ENCODE results near the gene SKOR1. TPM values are rescaled to one million over a fixed set of nuclear protein-coding genes. Genes with fewer than 3 reads are reported as not detected.

The SKOR1 gene
- total RNA-seq, 2 experiments from 2014 or later, result 0.21 to 0.32 TPM

DNA sequence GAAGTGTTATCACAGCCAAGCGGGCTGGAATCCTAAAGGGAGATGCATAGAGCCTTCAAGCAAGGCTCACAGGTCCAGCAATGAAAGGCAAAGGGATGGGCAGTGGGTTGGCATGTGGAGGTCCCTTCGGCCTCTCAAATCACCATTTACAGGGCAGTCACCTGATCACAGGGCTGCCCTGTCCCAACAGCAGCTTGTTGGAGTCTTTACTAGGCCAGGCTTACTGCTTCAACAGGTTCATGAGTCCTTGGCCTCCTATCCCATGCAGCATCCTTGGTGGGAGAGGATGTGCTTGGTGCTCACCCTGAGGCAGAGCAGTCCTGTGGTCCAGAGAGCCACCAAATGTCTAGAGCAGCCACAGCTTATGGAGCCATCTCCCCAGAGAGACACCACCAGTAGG lies 24.2 kb upstream of the SKOR1 start:
- Mint-ChIP-seq H3K9me3 (ENCODE audit: insufficient read depth) (no peaks in the 10 kb centered on the region), H3K4me1 (ENCODE audit: low read depth) (peaks cover 2% of the 10 kb centered on the region), H3K4me3 (no peak overlapping the region), H3K27me3 (ENCODE audit: low read depth) (no peaks in the 10 kb centered on the region), H3K36me3 (ENCODE audit: low read depth) (peaks cover 2% of the 10 kb centered on the region), H3K27ac (no peak overlapping the region)
- ChIA-PET CTCF (no interaction called here), POLR2A (interaction anchor here (0.5 kb wide), 1 partner anchor 204 kb away, joined by 3 read pairs; no protein-coding TSS in a partner anchor)
- no peak for ATAC-seq
- DNase-seq, result no peak

GRCh38 chr15:67801926-67802914 lies 23.1 kb upstream of the SKOR1 start:
- no peaks in the 10 kb centered on the region for H3K9me3 Mint-ChIP-seq (ENCODE audit: insufficient read depth)
- CTCF ChIA-PET, result no interaction called here
- no peaks in the 10 kb centered on the region for H3K36me3 Mint-ChIP-seq (ENCODE audit: low read depth)
- POLR2A ChIA-PET, result no interaction called here
- H3K4me1 Mint-ChIP-seq (ENCODE audit: low read depth), result peaks cover 2% of the 10 kb centered on the region
- H3K27me3 Mint-ChIP-seq (ENCODE audit: low read depth), result no peaks in the 10 kb centered on the region
- H3K4me3 Mint-ChIP-seq, result no peak overlapping the region
- no peak overlapping the region for H3K27ac Mint-ChIP-seq
- ATAC-seq (no peak), DNase-seq (no peak)

DNA sequence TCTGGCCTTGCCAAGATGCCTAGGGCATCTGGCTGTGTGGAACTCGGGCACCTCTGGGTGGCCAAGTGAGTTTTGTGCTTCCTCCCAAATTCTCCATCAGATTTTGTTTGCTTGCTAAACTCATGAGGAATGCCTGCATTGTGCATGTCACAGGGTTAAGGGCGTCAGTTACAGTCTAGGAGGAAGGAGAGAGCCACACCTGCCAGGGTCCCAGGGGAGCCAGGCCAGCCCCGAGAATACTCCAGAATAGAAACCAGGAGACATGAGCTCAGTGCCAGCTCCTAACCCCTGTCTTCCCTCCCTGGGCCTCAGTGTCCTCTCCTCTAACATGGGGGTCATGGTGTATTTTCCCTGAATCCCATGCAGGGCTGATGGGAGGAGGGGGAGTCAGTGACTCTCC lies 22.0 kb upstream of the SKOR1 start:
- POLR2A ChIA-PET, result no interaction called here
- Mint-ChIP-seq H3K36me3 (ENCODE audit: low read depth) (no peaks in the 10 kb centered on the region), H3K4me3 (no peak overlapping the region), H3K27me3 (ENCODE audit: low read depth) (no peaks in the 10 kb centered on the region), H3K4me1 (ENCODE audit: low read depth) (peaks cover 2% of the 10 kb centered on the region), H3K27ac (no peak overlapping the region), H3K9me3 (ENCODE audit: insufficient read depth) (no peaks in the 10 kb centered on the region)
- no peak for ATAC-seq
- CTCF ChIA-PET, result no interaction called here
- no peak for DNase-seq

- ATAC-seq (no peak), DNase-seq (no peak)
- no peaks in the 10 kb centered on the region for H3K9me3 Mint-ChIP-seq (ENCODE audit: insufficient read depth)
- H3K36me3 Mint-ChIP-seq (ENCODE audit: low read depth), result no peaks in the 10 kb centered on the region
- no peak overlapping the region for H3K4me3 Mint-ChIP-seq
- H3K27me3 Mint-ChIP-seq (ENCODE audit: low read depth), result no peaks in the 10 kb centered on the region
- ChIA-PET CTCF (no interaction called here), POLR2A (no interaction called here)
- no peak overlapping the region for H3K27ac Mint-ChIP-seq
- peaks cover 2% of the 10 kb centered on the region for H3K4me1 Mint-ChIP-seq (ENCODE audit: low read depth)
These were observed 21.1 kb upstream of the SKOR1 start for GRCh38 chr15:67803996-67804843.

DNA sequence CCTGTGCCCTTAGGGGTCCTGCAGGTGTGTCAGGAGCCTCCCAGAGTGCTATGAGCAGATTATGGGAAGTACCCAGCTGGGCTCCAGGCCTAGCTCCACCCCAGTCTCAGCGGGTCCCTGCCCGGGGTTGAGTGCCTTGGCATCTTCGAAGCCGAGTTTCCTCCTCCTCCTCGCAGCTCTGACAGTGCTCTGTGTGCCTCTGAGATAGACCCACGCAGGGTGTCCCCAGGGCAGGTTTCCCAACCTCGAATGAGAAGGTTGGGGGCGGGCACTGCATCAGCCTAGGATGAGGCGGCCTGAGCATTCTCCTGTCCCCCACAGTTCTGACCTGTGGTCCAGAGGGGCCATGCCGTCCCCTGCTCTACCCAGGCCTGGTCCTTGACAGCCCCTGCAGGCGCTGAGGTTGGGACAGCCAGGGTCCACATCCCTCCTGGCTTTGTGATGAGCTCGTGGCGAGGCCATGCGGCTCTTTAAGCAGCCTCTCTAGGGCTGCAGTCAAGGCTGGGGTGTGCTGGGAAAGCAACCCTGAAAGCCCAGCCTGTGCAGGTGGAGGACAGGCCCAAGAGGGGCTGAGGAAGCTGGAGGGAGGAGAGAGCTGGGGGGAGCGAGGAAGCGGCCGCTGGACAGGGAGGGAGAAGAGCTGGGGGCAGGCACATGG lies 20.2 kb upstream of the SKOR1 start:
- H3K9me3 Mint-ChIP-seq (ENCODE audit: insufficient read depth), result no peaks in the 10 kb centered on the region
- ATAC-seq, result no peak
- H3K4me3 Mint-ChIP-seq, result no peak overlapping the region
- ChIA-PET POLR2A (no interaction called here), CTCF (no interaction called here)
- H3K4me1 Mint-ChIP-seq (ENCODE audit: low read depth), result peaks cover 2% of the 10 kb centered on the region
- no peaks in the 10 kb centered on the region for H3K27me3 Mint-ChIP-seq (ENCODE audit: low read depth)
- H3K36me3 Mint-ChIP-seq (ENCODE audit: low read depth), result no peaks in the 10 kb centered on the region
- no peak overlapping the region for H3K27ac Mint-ChIP-seq
- no peak for DNase-seq

- Mint-ChIP-seq H3K4me3 (no peak overlapping the region), H3K27ac (no peak overlapping the region), H3K27me3 (ENCODE audit: low read depth) (no peaks in the 10 kb centered on the region), H3K4me1 (ENCODE audit: low read depth) (peaks cover 2% of the 10 kb centered on the region), H3K36me3 (ENCODE audit: low read depth) (no peaks in the 10 kb centered on the region), H3K9me3 (ENCODE audit: insufficient read depth) (no peaks in the 10 kb centered on the region)
- no peak for DNase-seq
- no peak for ATAC-seq
- ChIA-PET CTCF (no interaction called here), POLR2A (no interaction called here)
These were observed 19.4 kb upstream of the SKOR1 start for GRCh38 chr15:67805666-67806516.

- Mint-ChIP-seq H3K36me3 (ENCODE audit: low read depth) (no peaks in the 10 kb centered on the region), H3K4me1 (ENCODE audit: low read depth) (peaks cover 2% of the 10 kb centered on the region), H3K9me3 (ENCODE audit: insufficient read depth) (no peaks in the 10 kb centered on the region), H3K27me3 (ENCODE audit: low read depth) (no peaks in the 10 kb centered on the region), H3K4me3 (no peak overlapping the region), H3K27ac (no peak overlapping the region)
- ATAC-seq (no peak), DNase-seq (no peak)
- ChIA-PET POLR2A (no interaction called here), CTCF (no interaction called here)
These were observed 18.8 kb upstream of the SKOR1 start for GRCh38 chr15:67806536-67806935.

DNA sequence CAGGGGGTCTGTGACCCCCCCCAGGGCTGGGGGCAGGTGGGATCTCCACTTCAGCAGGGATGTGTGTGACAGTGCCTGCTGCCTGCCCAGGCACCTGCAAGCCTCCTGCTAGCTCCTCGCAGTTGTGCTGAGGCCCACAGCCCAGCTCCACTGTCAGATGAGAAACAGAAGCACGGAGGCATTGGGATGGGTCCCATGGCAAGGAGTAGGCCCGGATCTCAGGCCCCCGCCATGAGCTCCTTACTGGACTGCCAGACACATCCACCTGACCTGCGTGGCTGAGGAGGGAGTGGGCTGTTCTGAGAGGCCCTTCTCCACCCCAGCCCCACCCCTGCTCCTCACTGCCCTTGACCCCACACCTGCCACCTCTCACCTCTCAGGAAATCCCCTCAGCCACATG lies 18.2 kb upstream of the SKOR1 start:
- CTCF ChIA-PET, result no interaction called here
- H3K27me3 Mint-ChIP-seq (ENCODE audit: low read depth), result no peaks in the 10 kb centered on the region
- no peak for DNase-seq
- peaks cover 3% of the 10 kb centered on the region for H3K4me1 Mint-ChIP-seq (ENCODE audit: low read depth)
- no peaks in the 10 kb centered on the region for H3K9me3 Mint-ChIP-seq (ENCODE audit: insufficient read depth)
- POLR2A ChIA-PET, result no interaction called here
- no peak overlapping the region for H3K27ac Mint-ChIP-seq
- no peak for ATAC-seq
- no peak overlapping the region for H3K4me3 Mint-ChIP-seq
- no peaks in the 10 kb centered on the region for H3K36me3 Mint-ChIP-seq (ENCODE audit: low read depth)

DNA sequence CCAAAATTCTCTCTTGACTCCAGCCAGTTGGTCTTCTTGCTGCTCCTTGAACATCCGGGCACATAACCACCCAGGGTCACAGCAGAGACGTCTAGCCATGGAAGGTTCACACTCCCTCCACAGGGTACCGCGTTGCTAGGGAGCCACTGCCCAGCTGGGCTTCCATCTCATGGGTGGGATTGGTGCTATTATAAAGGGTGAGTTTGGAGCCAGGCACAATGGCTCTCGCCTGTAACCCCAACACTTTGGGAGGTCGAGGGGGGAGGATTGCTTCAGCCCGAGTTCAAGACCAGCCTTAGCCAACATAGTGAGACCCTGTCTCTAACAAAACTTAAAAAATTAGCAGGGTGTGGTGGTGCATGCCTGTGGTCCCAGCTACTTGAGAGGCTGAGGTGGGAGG lies 17.5 kb upstream of the SKOR1 start:
- H3K27ac Mint-ChIP-seq, result no peak overlapping the region
- CTCF ChIA-PET, result no interaction called here
- H3K9me3 Mint-ChIP-seq (ENCODE audit: insufficient read depth), result no peaks in the 10 kb centered on the region
- peaks cover 7% of the 10 kb centered on the region for H3K4me1 Mint-ChIP-seq (ENCODE audit: low read depth)
- no peaks in the 10 kb centered on the region for H3K36me3 Mint-ChIP-seq (ENCODE audit: low read depth)
- ATAC-seq, result no peak
- no peaks in the 10 kb centered on the region for H3K27me3 Mint-ChIP-seq (ENCODE audit: low read depth)
- no peak overlapping the region for H3K4me3 Mint-ChIP-seq
- POLR2A ChIA-PET, result no interaction called here
- no peak for DNase-seq

GRCh38 chr15:67808821-67809220 lies 16.5 kb upstream of the SKOR1 start:
- ATAC-seq, result no peak
- Mint-ChIP-seq H3K27me3 (ENCODE audit: low read depth) (peaks cover 3% of the 10 kb centered on the region), H3K36me3 (ENCODE audit: low read depth) (no peaks in the 10 kb centered on the region), H3K27ac (no peak overlapping the region), H3K9me3 (ENCODE audit: insufficient read depth) (no peaks in the 10 kb centered on the region), H3K4me3 (no peak overlapping the region), H3K4me1 (ENCODE audit: low read depth) (peaks cover 7% of the 10 kb centered on the region)
- CTCF ChIA-PET, result no interaction called here
- POLR2A ChIA-PET, result no interaction called here
- no peak for DNase-seq

DNA sequence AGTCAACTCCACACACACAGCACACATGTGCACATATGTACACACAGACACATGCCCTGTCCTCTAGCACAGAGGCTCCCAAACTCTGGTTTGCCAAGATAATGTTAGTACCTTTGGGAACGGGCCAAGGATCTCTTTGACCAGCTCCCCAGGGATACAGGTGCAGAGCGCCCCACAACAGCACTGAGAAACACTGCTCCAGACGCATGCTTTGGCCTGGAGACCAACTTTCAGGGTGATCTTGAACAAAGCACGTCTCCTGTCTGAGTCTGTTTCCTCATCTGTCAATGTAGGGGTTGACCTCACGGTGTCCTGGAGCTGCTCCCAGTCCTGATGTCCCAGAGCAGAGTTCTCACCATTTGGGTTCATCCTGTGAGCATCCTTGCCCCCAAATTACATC lies 15.9 kb upstream of the SKOR1 start:
- Mint-ChIP-seq H3K36me3 (ENCODE audit: low read depth) (no peaks in the 10 kb centered on the region), H3K27me3 (ENCODE audit: low read depth) (peaks cover 3% of the 10 kb centered on the region), H3K9me3 (ENCODE audit: insufficient read depth) (no peaks in the 10 kb centered on the region), H3K4me3 (no peak overlapping the region), H3K27ac (no peak overlapping the region), H3K4me1 (ENCODE audit: low read depth) (peaks cover 7% of the 10 kb centered on the region)
- no peak for DNase-seq
- POLR2A ChIA-PET, result no interaction called here
- CTCF ChIA-PET, result no interaction called here
- no peak for ATAC-seq
